ENCODE measurements around the gene TSPAN18.

TSPAN18 gene

GRCh38 chr11:44798607-44798972 is 71.8 kb downstream of the TSPAN18 start:
- no peak for DNase-seq

GRCh38 chr11:44799012-44799411 is 72.2 kb downstream of the TSPAN18 start:
- DNase-seq: no peak

GRCh38 chr11:44802347-44802746 is 75.6 kb downstream of the TSPAN18 start:
- DNase-seq: no peak

- DNase-seq: no peak
Observed at GRCh38 chr11:44803009-44803408, 76.2 kb downstream of the TSPAN18 start.

GRCh38 chr11:44804449-44805437 is 78.0 kb downstream of the TSPAN18 start:
- DNase-seq: no peak

GRCh38 chr11:44805596-44805995 is 78.8 kb downstream of the TSPAN18 start:
- DNase-seq: no peak

GRCh38 chr11:44808053-44808753 is 81.4 kb downstream of the TSPAN18 start:
- DNase-seq: no peak

GRCh38 chr11:44809283-44809682 is 82.5 kb downstream of the TSPAN18 start:
- DNase-seq: no peak

- no peak for DNase-seq
Observed at GRCh38 chr11:44811841-44812448, 85.2 kb downstream of the TSPAN18 start.

- no peak for DNase-seq
Observed at GRCh38 chr11:44812971-44813370, 86.2 kb downstream of the TSPAN18 start.

- DNase-seq: no peak
Observed at GRCh38 chr11:44813401-44813800, 86.6 kb downstream of the TSPAN18 start.

GRCh38 chr11:44814881-44815592 is 88.3 kb downstream of the TSPAN18 start:
- DNase-seq: no peak

- no peak for DNase-seq
Observed at GRCh38 chr11:44815917-44816456, 89.2 kb downstream of the TSPAN18 start.

GRCh38 chr11:44816761-44817160 is 90.0 kb downstream of the TSPAN18 start:
- DNase-seq: no peak

- DNase-seq: no peak
Observed at GRCh38 chr11:44817207-44817949, 90.6 kb downstream of the TSPAN18 start.

- no peak for DNase-seq
Observed at GRCh38 chr11:44818110-44818509, 91.3 kb downstream of the TSPAN18 start.

GRCh38 chr11:44819346-44819745 is 92.6 kb downstream of the TSPAN18 start:
- no peak for DNase-seq

- no peak for DNase-seq
Observed at GRCh38 chr11:44822369-44822768, 95.6 kb downstream of the TSPAN18 start.

- DNase-seq: peak in 1 of 2 donors; percentile 16
Observed at GRCh38 chr11:44823006-44823405, 96.2 kb downstream of the TSPAN18 start.

GRCh38 chr11:44823868-44824267 is 97.1 kb downstream of the TSPAN18 start:
- DNase-seq: no peak

GRCh38 chr11:44824300-44824704 is 97.5 kb downstream of the TSPAN18 start:
- no peak for DNase-seq
